Calu3 (cell line): ENCODE data around the gene SIX3. TPM values are rescaled to one million over a fixed set of nuclear protein-coding genes. Genes with fewer than 3 reads are reported as not detected.

Source experiments
- BruUV-seq: library from RNA; stranded (reverse); fragments of 400-500 nt; replicated peaks from 2 replicates; lab custom pipeline; 2021; lab: Mats Ljungman, UMichigan
- CTCF ChIA-PET: fragments of 300-600 bp; sonication (Branson Sonifier 250); formaldehyde crosslinking; loops from one replicate; lab custom pipeline; 2022; ENCODE audit warnings: antibody characterized with exemption; lab: Charles Lee
- DNase-seq: peaks from one replicate; pipeline ENCODE4 v3.0.0; 2022
- H3K27ac Mint-ChIP-seq: one replicate; pipeline ENCODE4 v1.8.0; 2022; ENCODE audit warnings: mixed read lengths; ENCODE audit not compliant: unreplicated experiment
- H3K27me3 Mint-ChIP-seq: one replicate; pipeline ENCODE4 v1.8.0; 2022; ENCODE audit warnings: mixed read lengths; ENCODE audit not compliant: unreplicated experiment
- H3K36me3 Mint-ChIP-seq: one replicate; pipeline ENCODE4 v1.8.0; 2022; ENCODE audit warnings: mild to moderate bottlenecking, moderate library complexity, mixed read lengths; ENCODE audit not compliant: insufficient read depth, unreplicated experiment
- H3K4me1 Mint-ChIP-seq: one replicate; pipeline ENCODE4 v1.8.0; 2022; ENCODE audit warnings: mild to moderate bottlenecking, low read depth, mixed read lengths; ENCODE audit not compliant: unreplicated experiment
- H3K4me3 Mint-ChIP-seq: one replicate; pipeline ENCODE4 v1.8.0; 2022; ENCODE audit warnings: mild to moderate bottlenecking, low read depth, moderate library complexity, mixed read lengths; ENCODE audit not compliant: unreplicated experiment
- H3K9me3 Mint-ChIP-seq: one replicate; pipeline ENCODE4 v1.8.0; 2022; ENCODE audit warnings: low read depth, mixed read lengths; ENCODE audit not compliant: unreplicated experiment
- intact Hi-C: fragments of 100-400 bp; cut with micrococcal nuclease; formaldehyde crosslinking; loops from one replicate; pipeline ENCODE4 v1.10.0; 2022; ENCODE audit not compliant: unreplicated experiment
- total RNA-seq: library from RNA; stranded (reverse); gene quantifications from 2 replicates; pipeline ENCODE4 v1.2.3, GENCODE V29; 2022
- TF ChIP-seq, protein P1 (sequence below): fragments of 200-600 bp; IDR thresholded peaks from one replicate; pipeline ENCODE4 v1.8.0; 2022; ENCODE audit warnings: antibody characterized with exemption; ENCODE audit not compliant: unreplicated experiment

SIX3 gene
- total RNA-seq, 1 experiment from 2014 or later = not detected

DNA sequence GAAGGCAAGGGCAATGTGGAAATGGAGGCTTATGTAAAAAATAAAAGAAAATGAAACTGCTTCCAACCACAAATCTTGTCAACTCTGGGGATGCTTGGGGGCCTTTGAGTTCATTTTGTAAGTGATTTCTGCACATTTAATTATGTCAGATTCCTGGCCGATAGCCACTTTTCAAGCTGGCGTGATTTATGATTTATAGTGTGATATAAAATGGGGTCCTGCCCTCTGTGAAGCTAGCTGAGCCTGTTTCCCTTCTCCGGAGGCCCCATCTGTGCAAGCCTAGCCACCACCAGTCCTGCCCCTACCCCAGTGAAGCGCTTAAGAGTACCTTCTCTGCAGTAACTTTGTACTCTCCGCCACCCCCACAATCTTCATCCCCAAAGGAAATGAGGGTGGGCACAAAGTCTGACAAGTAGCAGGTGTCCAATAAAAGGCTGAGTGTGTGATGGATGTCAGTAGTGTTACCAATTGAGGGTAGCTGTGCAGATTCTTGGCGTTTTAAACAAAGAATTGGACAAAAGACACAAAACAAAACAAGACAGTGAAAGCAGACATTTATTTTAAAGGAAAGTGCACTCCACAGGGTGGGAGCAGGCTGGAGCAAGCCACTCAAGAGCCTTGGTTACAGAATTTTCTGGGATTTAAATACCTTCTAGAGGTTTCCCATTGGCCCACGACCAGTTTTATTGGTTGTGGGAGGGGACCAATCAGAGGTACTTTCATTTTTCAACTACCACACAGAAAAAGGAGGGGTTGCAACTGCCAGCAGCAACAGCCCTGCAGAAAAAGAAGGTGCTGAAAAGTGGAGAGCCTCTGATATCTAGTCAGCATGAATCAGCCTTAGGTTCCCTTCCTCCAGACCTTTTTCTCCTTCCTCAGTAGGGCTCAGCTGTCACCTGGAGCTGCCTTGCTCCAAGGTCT is 39.0 kb upstream of the SIX3 start:
- Mint-ChIP-seq H3K36me3 (no peaks in the 10 kb centered on the region), H3K27me3 (peaks cover 92% of the 10 kb centered on the region), H3K4me3 (no peak overlapping the region), H3K27ac (no peak overlapping the region), H3K9me3 (no peaks in the 10 kb centered on the region), H3K4me1 (no peaks in the 10 kb centered on the region)
- intact Hi-C loops = no loop called here
- BruUV-seq = no TSS peak
- CTCF ChIA-PET = no interaction called here
- DNase-seq = no peak
- TF ChIP-seq, protein P1, sequence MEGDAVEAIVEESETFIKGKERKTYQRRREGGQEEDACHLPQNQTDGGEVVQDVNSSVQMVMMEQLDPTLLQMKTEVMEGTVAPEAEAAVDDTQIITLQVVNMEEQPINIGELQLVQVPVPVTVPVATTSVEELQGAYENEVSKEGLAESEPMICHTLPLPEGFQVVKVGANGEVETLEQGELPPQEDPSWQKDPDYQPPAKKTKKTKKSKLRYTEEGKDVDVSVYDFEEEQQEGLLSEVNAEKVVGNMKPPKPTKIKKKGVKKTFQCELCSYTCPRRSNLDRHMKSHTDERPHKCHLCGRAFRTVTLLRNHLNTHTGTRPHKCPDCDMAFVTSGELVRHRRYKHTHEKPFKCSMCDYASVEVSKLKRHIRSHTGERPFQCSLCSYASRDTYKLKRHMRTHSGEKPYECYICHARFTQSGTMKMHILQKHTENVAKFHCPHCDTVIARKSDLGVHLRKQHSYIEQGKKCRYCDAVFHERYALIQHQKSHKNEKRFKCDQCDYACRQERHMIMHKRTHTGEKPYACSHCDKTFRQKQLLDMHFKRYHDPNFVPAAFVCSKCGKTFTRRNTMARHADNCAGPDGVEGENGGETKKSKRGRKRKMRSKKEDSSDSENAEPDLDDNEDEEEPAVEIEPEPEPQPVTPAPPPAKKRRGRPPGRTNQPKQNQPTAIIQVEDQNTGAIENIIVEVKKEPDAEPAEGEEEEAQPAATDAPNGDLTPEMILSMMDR = no peak

DNA sequence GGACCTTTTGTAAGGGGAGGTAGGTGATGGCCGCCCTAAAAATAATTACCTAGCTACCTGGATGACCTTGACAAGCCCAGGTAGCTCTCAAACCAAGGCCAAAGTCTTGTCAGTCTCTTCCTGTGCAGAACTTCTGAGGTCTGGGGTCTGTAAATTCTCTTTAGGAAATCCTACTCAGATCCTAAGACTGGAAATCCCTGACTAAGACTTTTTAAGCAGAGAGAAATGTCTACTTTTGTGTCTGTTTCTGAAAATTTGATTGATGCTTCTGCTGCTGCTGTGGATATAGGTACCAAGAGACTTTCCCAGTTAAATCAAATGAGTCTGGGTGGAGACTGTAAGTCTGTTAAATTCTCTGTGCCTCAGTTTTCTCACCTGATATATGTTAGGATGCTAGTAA is 36.9 kb upstream of the SIX3 start:
- peaks cover 71% of the 10 kb centered on the region for H3K27me3 Mint-ChIP-seq
- TF ChIP-seq, protein P1 = no peak

DNA sequence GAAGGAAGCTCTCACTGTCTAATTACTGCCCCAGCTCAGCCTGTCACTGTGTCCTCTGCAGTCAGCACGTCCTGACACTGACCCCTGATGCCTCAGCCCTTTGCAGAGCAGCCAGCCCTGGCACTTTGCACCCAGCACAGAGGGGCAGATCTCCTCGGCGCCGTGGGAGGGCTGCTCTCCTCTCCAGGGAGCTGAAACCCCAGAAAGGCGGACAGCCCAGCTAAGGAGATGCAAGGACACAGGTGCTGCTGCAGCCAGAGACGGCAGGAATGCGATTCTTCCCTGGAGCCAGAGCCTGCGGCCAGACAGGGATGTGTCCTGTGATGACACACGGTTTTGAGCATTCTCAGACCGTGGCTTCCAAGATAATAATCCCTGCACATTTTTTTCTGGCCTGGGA is 34.5 kb upstream of the SIX3 start:
- no peaks in the 10 kb centered on the region for H3K36me3 Mint-ChIP-seq
- TF ChIP-seq, protein P1 = no peak
- no peak overlapping the region for H3K27ac Mint-ChIP-seq
- intact Hi-C loops = no loop called here
- CTCF ChIA-PET = no interaction called here
- BruUV-seq = no TSS peak
- no peak overlapping the region for H3K4me3 Mint-ChIP-seq
- peaks cover 47% of the 10 kb centered on the region for H3K27me3 Mint-ChIP-seq
- no peaks in the 10 kb centered on the region for H3K4me1 Mint-ChIP-seq
- peaks cover 5% of the 10 kb centered on the region for H3K9me3 Mint-ChIP-seq
- no peak for DNase-seq

More for the DNA sequence above, 36.9 kb upstream of the SIX3 start:
- no peak overlapping the region for H3K27ac Mint-ChIP-seq
- CTCF ChIA-PET = interaction anchor here (0.8 kb wide), 1 partner anchor 1604 kb away, joined by 4 read pairs; no protein-coding TSS in a partner anchor
- H3K4me3 Mint-ChIP-seq = no peak overlapping the region
- H3K4me1 Mint-ChIP-seq = no peaks in the 10 kb centered on the region
- H3K36me3 Mint-ChIP-seq = no peaks in the 10 kb centered on the region
- no peak for DNase-seq
- intact Hi-C loops = no loop called here
- BruUV-seq = no TSS peak
- no peaks in the 10 kb centered on the region for H3K9me3 Mint-ChIP-seq

DNA sequence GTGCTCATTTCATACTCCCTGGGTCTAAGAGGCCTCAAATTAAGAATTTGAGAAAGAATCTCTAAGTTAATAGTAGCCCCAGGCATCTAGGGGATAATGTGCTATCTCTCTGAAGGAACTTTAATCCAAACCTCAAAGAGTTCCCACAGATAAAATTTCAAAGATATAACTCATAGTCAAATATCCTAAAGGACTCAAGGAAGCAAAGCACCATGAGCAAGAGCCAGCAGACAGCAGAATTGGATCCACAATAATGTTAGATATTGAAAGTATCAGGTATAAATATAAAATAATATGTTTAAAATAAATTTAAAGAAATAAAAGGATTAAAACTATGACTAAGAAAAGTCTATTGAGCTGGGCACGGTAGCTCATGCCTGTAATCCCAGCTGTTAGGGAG is 31.7 kb upstream of the SIX3 start:
- H3K9me3 Mint-ChIP-seq = peaks cover 5% of the 10 kb centered on the region
- intact Hi-C loops = no loop called here
- no TSS peak for BruUV-seq
- TF ChIP-seq, protein P1 = no peak
- H3K27ac Mint-ChIP-seq = no peak overlapping the region
- H3K36me3 Mint-ChIP-seq = no peaks in the 10 kb centered on the region
- no peak overlapping the region for H3K4me3 Mint-ChIP-seq
- H3K27me3 Mint-ChIP-seq = peaks cover 26% of the 10 kb centered on the region
- CTCF ChIA-PET = interaction anchor here (1.8 kb wide), 1 partner anchor 8 kb away, joined by 5 read pairs; no protein-coding TSS in a partner anchor
- H3K4me1 Mint-ChIP-seq = no peaks in the 10 kb centered on the region
- no peak for DNase-seq
